SKM-1 treated with dmso at 0.1 percent for 144 hours (cell line): Measurements from ENCODE around the gene MLLT3.

Experiments
- DNase-seq: peaks from one replicate; lab custom pipeline; 2025; ENCODE audit not compliant: unreplicated experiment; lab: John Stamatoyannopoulos, UW

MLLT3 gene

GRCh38 chr9:20559231-20559890, 62.9 kb downstream of the MLLT3 start:
- no peak for DNase-seq

GRCh38 chr9:20558566-20559016, 63.7 kb downstream of the MLLT3 start:
- DNase-seq = no peak

- no peak for DNase-seq
Measured at GRCh38 chr9:20557890-20558565, 64.3 kb downstream of the MLLT3 start.

- no peak for DNase-seq
Measured at GRCh38 chr9:20557285-20557684, 65.0 kb downstream of the MLLT3 start.

DNA sequence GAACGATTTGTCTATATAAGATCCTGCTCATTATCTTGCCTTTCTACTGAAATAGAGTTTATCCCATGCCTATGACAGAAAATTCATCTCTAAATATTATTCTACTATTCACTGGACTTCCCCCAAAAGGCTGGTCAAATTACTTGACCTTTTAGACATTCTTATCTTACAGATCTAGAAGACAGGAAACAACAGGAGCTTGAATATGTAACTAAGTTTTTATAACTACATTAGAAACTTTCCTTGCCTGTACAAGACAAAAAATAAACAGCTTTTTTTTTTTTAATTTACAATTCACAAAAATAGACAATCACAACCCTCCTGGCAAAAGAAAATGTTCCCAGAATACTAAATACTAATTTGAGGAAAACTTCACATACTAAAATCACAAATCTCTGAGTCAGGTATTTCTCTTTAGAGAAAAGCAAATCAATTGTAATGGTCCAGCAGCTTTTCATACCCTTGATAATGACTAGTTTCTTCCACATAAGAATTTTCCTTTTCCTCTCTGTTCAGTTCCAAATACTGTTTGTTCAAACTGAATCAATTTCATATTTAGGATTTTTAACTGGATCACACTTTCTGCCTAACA, 68.6 kb downstream of the MLLT3 start:
- DNase-seq = no peak

GRCh38 chr9:20552874-20553557, 69.3 kb downstream of the MLLT3 start:
- DNase-seq = no peak

DNA sequence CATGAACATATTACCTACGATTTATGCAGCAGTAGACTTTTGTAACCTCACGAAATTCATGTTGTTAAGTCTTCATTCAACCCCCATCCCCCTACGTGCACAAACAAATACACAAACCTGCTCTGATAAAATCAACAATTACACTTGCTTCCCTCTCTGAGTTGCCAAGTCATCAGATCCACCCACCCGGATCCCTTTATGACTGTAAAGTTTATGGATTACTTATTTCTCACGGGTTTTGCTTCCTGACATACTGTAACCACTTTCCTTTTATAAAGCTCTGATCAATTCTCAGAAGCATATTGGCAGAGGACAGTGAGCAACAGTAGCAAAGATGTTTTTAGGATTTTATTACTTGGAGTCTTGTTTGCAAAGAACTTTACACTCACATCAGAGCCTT, 70.5 kb downstream of the MLLT3 start:
- no peak for DNase-seq

GRCh38 chr9:20551236-20551635, 71.1 kb downstream of the MLLT3 start:
- no peak for DNase-seq

DNA sequence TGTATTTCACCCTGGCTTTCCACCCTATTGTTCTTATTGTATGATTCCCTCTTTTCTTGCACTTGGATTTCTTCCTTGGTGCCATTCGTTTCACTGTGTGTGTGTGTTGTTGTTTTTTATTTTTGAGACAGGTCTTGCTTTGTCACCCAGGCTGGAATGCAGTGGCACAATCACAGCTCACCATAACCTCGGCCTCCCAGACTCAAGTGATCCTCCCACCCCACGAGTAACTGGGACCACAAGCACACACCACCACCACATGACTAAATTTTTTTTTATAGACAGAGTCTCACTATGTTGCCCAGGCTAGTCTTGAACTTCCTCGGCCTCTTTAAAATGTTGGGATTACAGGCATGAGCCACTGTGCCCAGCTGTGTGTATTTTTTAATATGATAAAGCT, 72.0 kb downstream of the MLLT3 start:
- no peak for DNase-seq

DNA sequence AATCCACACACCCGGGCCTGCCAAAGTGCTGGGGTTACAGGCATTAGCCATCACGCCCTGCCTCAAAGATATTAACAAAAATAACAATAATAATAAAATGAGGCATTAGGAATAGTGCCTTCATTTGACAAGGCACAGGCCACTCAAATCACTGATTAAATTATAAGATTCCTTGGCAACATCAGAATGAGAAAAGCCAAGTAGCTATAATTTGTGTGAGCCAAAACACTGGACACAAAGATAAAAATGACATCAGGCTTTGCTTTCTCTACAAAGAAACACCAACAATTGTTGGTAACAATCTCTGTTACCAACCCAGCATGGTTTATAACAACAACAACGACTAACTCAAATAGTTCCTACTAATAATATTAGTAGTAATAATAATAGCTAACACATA, 73.2 kb downstream of the MLLT3 start:
- no peak for DNase-seq

- DNase-seq = no peak
Measured at GRCh38 chr9:20545023-20545622, 77.2 kb downstream of the MLLT3 start.

DNA sequence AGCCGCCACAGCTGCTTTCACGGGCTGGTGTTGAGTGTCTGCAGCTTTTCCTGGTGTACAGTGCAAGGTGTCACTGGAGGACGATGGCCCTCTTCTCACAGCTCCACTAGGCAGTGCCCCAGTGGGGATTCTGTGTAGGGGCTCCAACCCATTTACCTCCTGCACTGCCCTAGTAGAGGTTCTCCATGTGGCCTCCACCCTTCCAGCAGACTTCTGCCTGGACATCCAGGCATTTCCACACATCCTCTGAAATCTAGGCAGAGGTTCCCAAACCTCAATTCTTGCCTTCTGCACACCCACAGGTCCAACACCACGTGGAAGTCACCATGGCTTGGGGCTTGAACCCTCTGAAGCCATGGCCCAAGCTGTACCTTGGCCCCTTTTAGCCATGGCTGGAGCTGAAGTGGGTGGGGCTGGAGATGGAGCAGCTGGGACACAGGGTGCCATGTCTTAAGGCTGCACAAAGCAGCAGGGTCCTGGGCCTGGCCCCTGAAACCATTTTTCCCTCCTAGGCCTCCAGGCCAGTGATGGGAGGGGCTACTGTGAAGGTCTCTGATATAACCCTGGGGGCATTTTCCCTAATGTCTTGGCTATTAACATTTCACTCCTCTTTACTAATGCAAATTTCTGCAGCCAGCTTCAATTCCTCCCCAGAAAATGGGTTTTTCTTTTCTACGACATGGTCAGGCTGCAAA, 82.0 kb downstream of the MLLT3 start:
- no peak for DNase-seq

- no peak for DNase-seq
Measured at GRCh38 chr9:20538956-20539355, 83.3 kb downstream of the MLLT3 start.

DNA sequence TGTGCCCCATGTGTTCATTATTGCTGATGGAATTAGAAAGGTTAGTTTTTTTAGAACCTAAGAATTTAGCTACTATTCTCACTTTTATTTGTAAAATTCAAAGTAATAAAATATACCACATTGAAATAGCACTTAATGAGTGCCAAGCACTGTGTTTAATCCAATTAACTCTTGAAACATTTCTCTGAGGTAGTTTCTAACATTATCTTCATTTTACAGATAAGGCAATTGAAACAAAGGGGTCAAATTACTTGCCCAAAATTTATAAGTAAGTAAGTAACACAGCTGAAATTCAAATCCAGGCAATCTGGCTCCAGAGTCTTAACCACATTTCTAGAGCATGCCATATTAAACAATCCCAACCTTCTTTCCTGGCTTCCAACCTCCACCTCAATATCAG, 84.2 kb downstream of the MLLT3 start:
- DNase-seq = no peak

DNA sequence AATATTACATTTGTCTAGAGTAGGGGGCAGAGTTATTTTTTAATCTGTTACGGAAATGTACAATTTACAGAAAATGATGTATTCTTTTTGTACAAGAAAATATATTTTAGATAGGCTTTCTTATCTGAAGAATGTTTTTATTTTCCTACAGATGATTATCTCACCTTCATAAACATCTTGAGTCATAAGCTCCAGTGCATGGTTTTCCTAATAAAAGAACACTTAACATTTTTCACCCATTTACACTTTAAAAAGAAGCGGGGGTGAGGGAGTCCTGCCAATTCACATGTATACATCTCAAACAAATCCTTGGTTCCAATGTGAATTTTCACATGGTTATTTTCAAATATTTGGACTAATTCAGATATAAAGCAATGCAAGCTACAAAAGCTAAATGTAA, 85.0 kb downstream of the MLLT3 start:
- DNase-seq = no peak

DNA sequence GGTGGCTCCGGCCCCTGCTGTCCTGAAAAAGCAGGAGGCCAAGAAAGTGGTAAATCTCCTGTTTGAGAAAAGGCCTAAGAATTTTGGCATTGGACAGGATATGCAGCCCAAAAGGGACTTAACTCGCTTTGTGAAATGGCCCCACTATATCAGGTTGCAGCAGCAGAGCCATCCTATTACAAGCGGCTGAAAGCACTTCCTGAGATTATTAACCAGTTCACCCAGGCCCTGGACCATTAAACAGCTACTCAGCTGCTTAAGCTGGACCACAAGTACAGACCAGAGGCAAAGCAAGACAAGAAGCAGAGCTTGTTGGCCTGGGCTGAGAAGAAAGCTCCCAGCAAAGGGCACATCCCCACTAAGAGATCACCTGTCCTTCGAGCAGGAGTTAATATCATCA, 89.7 kb downstream of the MLLT3 start:
- DNase-seq = no peak

GRCh38 chr9:20529837-20530236, 92.5 kb downstream of the MLLT3 start:
- DNase-seq = no peak

- no peak for DNase-seq
Measured at GRCh38 chr9:20528253-20528652, 94.0 kb downstream of the MLLT3 start.

DNA sequence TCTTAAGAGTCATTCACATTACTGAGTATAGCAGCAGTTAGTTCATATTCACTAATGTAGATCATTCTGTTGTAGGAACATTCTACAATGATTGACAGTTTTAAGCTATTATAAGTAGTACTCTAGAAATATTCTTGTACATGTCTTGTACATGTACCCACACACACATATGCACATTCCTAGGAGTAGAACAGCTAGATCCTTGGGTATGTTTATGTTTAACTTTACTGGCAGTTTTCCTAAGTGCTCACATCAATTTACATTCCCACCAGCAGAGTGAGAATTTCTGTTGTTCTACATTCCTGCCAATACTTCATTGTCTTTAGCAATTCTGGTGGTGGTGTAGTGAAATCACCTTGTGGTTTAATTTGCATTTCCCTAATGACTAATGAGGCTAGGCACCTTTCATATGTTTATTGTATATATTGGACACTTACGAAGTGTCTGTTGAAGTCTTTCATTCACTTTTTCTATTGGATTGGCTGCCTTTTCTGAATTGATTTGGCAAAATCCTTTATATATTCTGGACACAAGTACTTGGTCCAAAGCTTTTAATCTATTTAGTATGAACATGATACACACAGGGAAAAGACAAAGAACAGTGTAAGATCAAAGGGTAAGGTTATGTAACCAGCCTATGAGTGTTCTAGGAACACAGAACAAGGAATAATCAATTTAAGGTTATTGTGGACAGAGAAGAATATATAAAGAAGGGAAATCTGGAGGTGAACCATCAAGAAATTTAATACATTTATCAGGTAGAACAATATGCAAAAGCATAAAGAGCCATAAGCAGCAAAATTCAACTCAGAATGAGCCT, 95.6 kb downstream of the MLLT3 start:
- DNase-seq = no peak

- no peak for DNase-seq
Measured at GRCh38 chr9:20524776-20525175, 97.5 kb downstream of the MLLT3 start.
